Measurements from ENCODE around the gene RAB26. TPM values are rescaled to one million over a fixed set of nuclear protein-coding genes. Genes with fewer than 3 reads are reported as not detected.
A peak's percentile ranks its signal among the peaks of the same experiment; 100 is the strongest.

RAB26 gene
- total RNA-seq, 1 donor from 2014 or later: 0.98 TPM

DNA sequence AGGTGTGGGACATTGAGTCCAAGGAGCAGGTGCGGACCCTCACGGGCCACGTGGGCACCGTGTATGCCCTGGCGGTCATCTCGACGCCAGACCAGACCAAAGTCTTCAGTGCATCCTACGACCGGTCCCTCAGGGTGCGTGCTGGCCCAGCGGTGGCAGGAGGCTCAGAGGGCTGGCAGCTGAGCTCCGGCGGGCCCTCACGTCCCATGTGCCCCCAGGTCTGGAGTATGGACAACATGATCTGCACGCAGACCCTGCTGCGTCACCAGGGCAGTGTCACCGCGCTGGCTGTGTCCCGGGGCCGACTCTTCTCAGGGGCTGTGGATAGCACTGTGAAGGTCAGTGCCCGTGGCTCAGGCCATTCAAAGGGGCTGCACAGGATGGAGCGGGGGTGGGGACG, 27.6 kb downstream of the RAB26 start:
- Mint-ChIP-seq H3K4me3 (no peak overlapping the region), H3K9me3 (no peaks in the 10 kb centered on the region), H3K36me3 (ENCODE audit: low read depth) (no peaks in the 10 kb centered on the region), H3K27ac (ENCODE audit: unreplicated experiment) (peak overlapping the region; percentile 57), H3K4me1 (no peaks in the 10 kb centered on the region), H3K27me3 (ENCODE audit: low read depth) (no peaks in the 10 kb centered on the region)
- no peak for DNase-seq (ENCODE audit: low read depth, low spot score)
- TF ChIP-seq, protein P1, sequence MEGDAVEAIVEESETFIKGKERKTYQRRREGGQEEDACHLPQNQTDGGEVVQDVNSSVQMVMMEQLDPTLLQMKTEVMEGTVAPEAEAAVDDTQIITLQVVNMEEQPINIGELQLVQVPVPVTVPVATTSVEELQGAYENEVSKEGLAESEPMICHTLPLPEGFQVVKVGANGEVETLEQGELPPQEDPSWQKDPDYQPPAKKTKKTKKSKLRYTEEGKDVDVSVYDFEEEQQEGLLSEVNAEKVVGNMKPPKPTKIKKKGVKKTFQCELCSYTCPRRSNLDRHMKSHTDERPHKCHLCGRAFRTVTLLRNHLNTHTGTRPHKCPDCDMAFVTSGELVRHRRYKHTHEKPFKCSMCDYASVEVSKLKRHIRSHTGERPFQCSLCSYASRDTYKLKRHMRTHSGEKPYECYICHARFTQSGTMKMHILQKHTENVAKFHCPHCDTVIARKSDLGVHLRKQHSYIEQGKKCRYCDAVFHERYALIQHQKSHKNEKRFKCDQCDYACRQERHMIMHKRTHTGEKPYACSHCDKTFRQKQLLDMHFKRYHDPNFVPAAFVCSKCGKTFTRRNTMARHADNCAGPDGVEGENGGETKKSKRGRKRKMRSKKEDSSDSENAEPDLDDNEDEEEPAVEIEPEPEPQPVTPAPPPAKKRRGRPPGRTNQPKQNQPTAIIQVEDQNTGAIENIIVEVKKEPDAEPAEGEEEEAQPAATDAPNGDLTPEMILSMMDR (conservative IDR thresholded peaks at IDR 0.05): no peak

DNA sequence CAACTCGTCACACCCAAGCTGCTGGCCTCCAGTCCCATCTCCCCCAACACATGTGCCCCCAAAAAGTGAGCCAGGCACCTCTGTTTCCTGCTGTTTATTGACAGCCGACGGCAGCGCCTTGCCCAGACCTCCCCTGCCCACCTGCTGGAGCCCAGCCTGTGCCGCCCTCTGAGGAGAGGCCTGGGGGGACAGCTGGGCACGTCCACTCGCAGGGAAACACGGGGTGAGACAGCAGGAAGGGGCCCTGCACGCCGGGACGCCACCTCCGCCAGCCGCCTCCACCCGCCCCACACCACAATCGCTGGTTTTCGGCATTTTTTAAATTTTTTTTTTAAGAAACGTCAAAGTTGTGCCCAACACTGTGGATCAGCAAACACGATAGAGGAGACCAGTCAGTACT, 28.7 kb downstream of the RAB26 start:
- DNase-seq (ENCODE audit: low read depth, low spot score): no peak
- Mint-ChIP-seq H3K4me1 (no peaks in the 10 kb centered on the region), H3K27me3 (ENCODE audit: low read depth) (no peaks in the 10 kb centered on the region), H3K36me3 (ENCODE audit: low read depth) (peaks cover under 1% of the 10 kb centered on the region), H3K9me3 (no peaks in the 10 kb centered on the region), H3K4me3 (no peak overlapping the region), H3K27ac (ENCODE audit: unreplicated experiment) (no peak overlapping the region)
- TF ChIP-seq, protein P1 (conservative IDR thresholded peaks at IDR 0.05): no peak

DNA sequence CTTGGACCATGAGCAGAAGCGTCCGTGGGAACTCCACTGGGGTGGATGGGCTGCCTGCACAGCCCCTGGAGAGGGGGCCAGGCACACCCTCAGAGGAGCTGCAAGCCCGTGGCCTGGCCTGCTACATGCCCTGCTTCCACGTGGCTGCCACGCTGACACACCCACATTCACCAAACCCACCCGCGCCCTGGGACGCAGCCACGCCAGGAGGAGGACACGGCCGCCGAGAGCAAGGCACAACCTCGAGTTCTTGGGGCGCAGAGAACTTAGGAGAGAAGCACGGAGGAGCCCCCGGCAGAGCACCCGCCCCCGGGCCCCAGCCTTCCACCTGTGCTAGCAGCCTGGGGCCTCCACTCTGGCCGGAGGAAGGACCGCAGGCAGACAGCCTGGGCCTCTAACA, 29.1 kb downstream of the RAB26 start:
- H3K27me3 Mint-ChIP-seq (ENCODE audit: low read depth): no peaks in the 10 kb centered on the region

DNA sequence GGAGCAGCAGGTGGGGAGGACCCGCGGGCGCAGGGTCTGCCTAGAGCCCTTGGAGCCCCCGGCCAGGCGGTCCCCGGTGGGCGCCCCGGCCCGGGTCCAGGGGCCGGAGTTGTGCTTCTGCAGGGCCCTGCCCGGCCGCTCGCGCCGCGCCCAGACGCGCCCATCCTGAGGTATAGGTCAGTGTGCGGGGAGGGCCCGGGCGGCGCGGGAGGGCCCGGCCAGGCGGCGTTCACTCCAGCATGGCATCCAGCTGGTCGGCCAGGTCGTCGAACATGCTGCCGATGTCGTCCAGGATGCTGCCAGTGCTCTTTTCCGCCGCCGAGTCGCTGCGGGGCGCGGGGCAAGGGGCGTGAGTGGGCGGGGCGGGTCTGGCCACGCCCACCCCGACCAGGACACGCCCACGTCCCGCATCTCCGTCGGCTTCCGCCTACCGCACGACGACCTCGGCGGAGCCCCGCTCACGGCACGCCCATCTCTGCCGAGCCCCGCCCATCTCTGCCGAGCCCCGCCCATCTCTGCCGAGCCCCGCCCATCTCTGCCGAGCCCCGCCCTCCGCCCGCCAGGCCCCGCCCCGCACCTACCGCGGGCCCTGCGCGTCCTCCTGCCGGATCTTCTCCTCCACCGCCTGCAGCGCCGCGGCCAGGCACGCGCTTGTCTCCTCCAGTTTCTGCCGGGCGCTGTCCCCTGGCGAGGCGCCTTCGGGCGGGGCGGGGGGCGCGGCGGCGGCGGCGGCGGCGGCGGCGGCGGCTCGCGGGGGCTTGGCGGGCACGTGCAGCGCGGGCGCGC, 30.1 kb downstream of the RAB26 start:
- Mint-ChIP-seq H3K27me3 (ENCODE audit: low read depth) (no peaks in the 10 kb centered on the region), H3K4me3 (no peak overlapping the region), H3K4me1 (no peaks in the 10 kb centered on the region), H3K9me3 (no peaks in the 10 kb centered on the region), H3K27ac (ENCODE audit: unreplicated experiment) (no peak overlapping the region), H3K36me3 (ENCODE audit: low read depth) (peaks cover 3% of the 10 kb centered on the region)
- no peak for DNase-seq (ENCODE audit: low read depth, low spot score)
- TF ChIP-seq, protein P1 (conservative IDR thresholded peaks at IDR 0.05): no peak

More for the DNA sequence above, 29.1 kb downstream of the RAB26 start:
- no peaks in the 10 kb centered on the region for H3K9me3 Mint-ChIP-seq
- TF ChIP-seq, protein P1 (conservative IDR thresholded peaks at IDR 0.05): no peak
- H3K36me3 Mint-ChIP-seq (ENCODE audit: low read depth): peaks cover 3% of the 10 kb centered on the region
- H3K4me1 Mint-ChIP-seq: no peaks in the 10 kb centered on the region
- no peak overlapping the region for H3K27ac Mint-ChIP-seq (ENCODE audit: unreplicated experiment)
- DNase-seq (ENCODE audit: low read depth, low spot score): no peak
- H3K4me3 Mint-ChIP-seq: no peak overlapping the region

DNA sequence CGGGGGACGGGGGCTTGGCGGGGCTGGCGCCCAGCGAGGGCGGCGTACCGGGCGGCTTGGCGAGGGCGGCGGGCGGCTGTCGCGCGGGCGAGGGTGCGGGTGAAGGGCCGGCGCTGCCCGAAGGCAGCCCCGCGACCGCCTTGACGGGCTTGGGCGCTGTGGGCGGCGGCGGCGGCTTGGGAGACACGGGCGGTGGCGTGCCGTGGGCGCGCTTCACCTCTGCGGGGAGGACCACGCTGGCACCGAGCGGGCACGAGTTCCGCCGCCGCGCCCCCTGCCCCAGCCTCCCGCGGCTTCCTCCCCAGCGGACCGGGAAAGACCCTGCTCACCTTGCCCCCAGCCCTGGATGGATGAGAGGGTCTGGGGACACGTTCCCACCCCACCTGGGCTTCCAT, 30.7 kb downstream of the RAB26 start:
- H3K36me3 Mint-ChIP-seq (ENCODE audit: low read depth): peaks cover 3% of the 10 kb centered on the region
- H3K4me3 Mint-ChIP-seq: no peak overlapping the region
- TF ChIP-seq, protein P1 (conservative IDR thresholded peaks at IDR 0.05): no peak
- H3K4me1 Mint-ChIP-seq: no peaks in the 10 kb centered on the region
- no peak overlapping the region for H3K27ac Mint-ChIP-seq (ENCODE audit: unreplicated experiment)
- no peak for DNase-seq (ENCODE audit: low read depth, low spot score)
- no peaks in the 10 kb centered on the region for H3K27me3 Mint-ChIP-seq (ENCODE audit: low read depth)
- H3K9me3 Mint-ChIP-seq: no peaks in the 10 kb centered on the region
